Suprapubic skin (tissue), 4 donors: ENCODE measurements around the gene ABCC8. TPM values are rescaled to one million over a fixed set of nuclear protein-coding genes. Genes with fewer than 3 reads are reported as not detected.

Source experiments
- DNase-seq, 2 donors: peaks; one replicate each; pipeline ENCODE4 v3.0.0-alpha.2; 2019; ENCODE audit warnings: low spot score in 2 of 2
- H3K27ac ChIP-seq: fragments of 200-600 bp; sonication (generic); one replicate; pipeline ENCODE4 v1.5.1; 2019
- H3K27me3 ChIP-seq: fragments of 200-600 bp; sonication (generic); one replicate; pipeline ENCODE4 v1.5.1; 2019
- H3K36me3 ChIP-seq: fragments of 200-600 bp; sonication (generic); one replicate; pipeline ENCODE4 v1.5.1; 2019
- H3K4me1 ChIP-seq: fragments of 200-600 bp; sonication (generic); one replicate; pipeline ENCODE4 v1.5.1; 2019
- H3K4me3 ChIP-seq: fragments of 200-600 bp; sonication (generic); one replicate; pipeline ENCODE4 v1.5.1; 2019; ENCODE audit warnings: mild to moderate bottlenecking
- H3K9me3 ChIP-seq: fragments of 200-600 bp; sonication (generic); one replicate; pipeline ENCODE4 v1.5.1; 2019
- EP300 ChIP-seq: sonication (generic); formaldehyde crosslinking; IDR thresholded peaks from one replicate; pipeline ENCODE4 v1.6.1; 2017; ENCODE audit warnings: antibody characterized with exemption
- POLR2A ChIP-seq, 2 donors: fragments of 450-650 bp; IDR thresholded peaks; one replicate each; pipeline ENCODE4 v1.6.1; 2017; ENCODE audit warnings: antibody characterized with exemption in 2 of 2, mild to moderate bottlenecking in 2 of 2, moderate library complexity in 2 of 2
- POLR2AphosphoS5 ChIP-seq, 3 donors: sonication (generic); formaldehyde crosslinking; IDR thresholded peaks; one replicate each; pipeline ENCODE4 v1.6.1; 2017; ENCODE audit warnings: antibody characterized with exemption in 3 of 3
- WGBS: methylation state at CpG from one replicate; pipeline ENCODE4 v1.1.5; 2018; 5-methylcytosine and 5-hydroxymethylcytosine counted together
- total RNA-seq, 4 donors: library from RNA; depleted of rRNA; stranded (reverse); fragments of >200 nt; gene quantifications; one replicate each; pipeline ENCODE4 v1.1.0, GENCODE V29; 2016
- TF ChIP-seq, protein P1 (sequence below), 2 donors: fragments of 200-600 bp in 1 of 2; fragments of 450-650 bp in 1 of 2; sonication (generic) in 1 of 2; IDR thresholded peaks; one replicate each; pipeline ENCODE4 v1.5.1; 2016 to 2019; ENCODE audit warnings: antibody characterized with exemption in 2 of 2, mild to moderate bottlenecking in 1 of 2, moderate library complexity in 1 of 2

ABCC8 gene
- total RNA-seq, 4 donors from 2014 or later: 0.42 TPM; not detected in 3

DNA sequence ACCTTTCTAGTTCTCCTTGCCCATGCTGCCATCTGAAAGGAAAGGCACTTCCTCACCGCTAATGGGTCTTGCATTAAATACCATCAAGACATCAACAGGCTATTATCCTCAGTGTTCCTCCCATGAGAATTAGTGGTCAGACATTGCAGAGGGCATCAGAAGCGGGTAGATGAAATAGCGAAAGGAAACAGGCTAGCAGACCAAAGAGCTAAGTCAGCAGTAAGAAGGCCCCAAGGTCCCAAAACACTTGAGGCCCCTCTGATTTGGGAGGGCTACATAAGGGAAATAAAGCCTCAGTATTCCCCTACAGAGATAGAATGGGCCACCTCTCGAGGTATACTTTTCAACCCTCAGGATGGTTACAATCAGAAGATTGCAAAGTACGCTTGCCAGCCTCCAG, 101.1 kb downstream of the ABCC8 start:
- TF ChIP-seq EP300: no peak
- TF ChIP-seq POLR2A (IDR thresholded peaks at IDR 0.05): no peak
- H3K27me3 ChIP-seq: no peaks in the 10 kb centered on the region
- no peak overlapping the region for H3K27ac ChIP-seq
- H3K36me3 ChIP-seq: peaks cover 33% of the 10 kb centered on the region
- 89% methylated on average over 5 of the region's 5 CpGs for WGBS
- H3K4me1 ChIP-seq: no peaks in the 10 kb centered on the region
- peaks cover 25% of the 10 kb centered on the region for H3K9me3 ChIP-seq
- no peak overlapping the region for H3K4me3 ChIP-seq
- no peak for DNase-seq

DNA sequence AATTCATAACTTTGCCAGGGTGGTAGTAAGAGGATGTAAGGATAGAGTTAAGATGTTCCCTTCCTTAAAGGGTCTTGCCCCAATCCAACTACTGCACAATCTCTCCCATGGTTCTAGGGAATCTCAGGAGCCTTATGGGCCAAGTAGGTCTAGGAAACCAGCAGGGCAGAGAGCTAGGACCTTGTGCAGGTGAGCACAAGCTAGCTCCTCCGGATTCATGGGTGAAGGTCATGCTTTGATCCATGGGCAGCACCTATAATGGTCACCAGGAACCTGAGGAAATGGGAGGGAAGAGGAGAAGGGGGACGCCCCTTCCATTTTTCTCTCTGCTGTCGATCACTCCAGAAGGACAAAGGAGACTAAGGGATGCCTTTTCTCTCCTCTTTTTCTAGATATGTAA, 105.0 kb downstream of the ABCC8 start:
- Histone ChIP-seq H3K27me3 (no peaks in the 10 kb centered on the region), H3K36me3 (peaks cover 54% of the 10 kb centered on the region), H3K9me3 (peaks cover 42% of the 10 kb centered on the region), H3K4me3 (no peak overlapping the region), H3K4me1 (no peaks in the 10 kb centered on the region), H3K27ac (no peak overlapping the region)
- WGBS: 57% methylated on average over 3 of the region's 3 CpGs
- TF ChIP-seq, protein P1, sequence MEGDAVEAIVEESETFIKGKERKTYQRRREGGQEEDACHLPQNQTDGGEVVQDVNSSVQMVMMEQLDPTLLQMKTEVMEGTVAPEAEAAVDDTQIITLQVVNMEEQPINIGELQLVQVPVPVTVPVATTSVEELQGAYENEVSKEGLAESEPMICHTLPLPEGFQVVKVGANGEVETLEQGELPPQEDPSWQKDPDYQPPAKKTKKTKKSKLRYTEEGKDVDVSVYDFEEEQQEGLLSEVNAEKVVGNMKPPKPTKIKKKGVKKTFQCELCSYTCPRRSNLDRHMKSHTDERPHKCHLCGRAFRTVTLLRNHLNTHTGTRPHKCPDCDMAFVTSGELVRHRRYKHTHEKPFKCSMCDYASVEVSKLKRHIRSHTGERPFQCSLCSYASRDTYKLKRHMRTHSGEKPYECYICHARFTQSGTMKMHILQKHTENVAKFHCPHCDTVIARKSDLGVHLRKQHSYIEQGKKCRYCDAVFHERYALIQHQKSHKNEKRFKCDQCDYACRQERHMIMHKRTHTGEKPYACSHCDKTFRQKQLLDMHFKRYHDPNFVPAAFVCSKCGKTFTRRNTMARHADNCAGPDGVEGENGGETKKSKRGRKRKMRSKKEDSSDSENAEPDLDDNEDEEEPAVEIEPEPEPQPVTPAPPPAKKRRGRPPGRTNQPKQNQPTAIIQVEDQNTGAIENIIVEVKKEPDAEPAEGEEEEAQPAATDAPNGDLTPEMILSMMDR (IDR thresholded peaks at IDR 0.05): no peak
- TF ChIP-seq POLR2AphosphoS5 (IDR thresholded peaks at IDR 0.05) (no peak), EP300 (no peak), POLR2A (IDR thresholded peaks at IDR 0.05) (no peak)
- no peak for DNase-seq

DNA sequence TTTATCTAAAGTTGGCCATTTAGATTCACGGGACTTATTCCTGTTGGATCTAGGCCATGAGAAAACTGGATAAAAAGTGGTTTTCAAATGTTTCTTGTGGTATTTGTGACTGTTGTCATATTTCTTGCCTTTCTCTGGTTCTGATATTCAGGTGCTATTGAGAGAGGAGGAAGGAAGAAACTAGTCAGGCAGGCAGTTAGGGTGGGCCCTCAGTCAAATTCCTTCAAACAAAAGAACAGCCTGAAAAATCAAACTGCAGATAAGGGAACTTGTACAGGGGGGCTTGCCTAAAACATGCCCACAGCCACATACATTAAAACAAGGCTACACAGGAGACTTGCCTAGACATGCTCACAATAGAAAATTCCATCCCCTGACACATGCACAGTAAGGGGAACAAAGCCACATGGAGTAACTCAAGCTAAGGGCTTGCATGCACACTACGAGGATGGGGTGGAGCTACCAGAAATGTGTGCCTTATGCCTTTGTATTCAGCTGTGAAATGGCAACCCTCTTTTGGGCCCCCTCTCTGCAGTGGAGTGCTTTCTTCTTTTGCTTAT, 106.9 kb downstream of the ABCC8 start:
- no peaks in the 10 kb centered on the region for H3K27me3 ChIP-seq
- 83% methylated on average over 2 of the region's 2 CpGs for WGBS
- TF ChIP-seq POLR2A (IDR thresholded peaks at IDR 0.05) (no peak), POLR2AphosphoS5 (IDR thresholded peaks at IDR 0.05) (no peak), EP300 (no peak)
- TF ChIP-seq, protein P1 (IDR thresholded peaks at IDR 0.05): no peak
- H3K27ac ChIP-seq: no peak overlapping the region
- H3K36me3 ChIP-seq: peaks cover 49% of the 10 kb centered on the region
- peaks cover 42% of the 10 kb centered on the region for H3K9me3 ChIP-seq
- no peaks in the 10 kb centered on the region for H3K4me1 ChIP-seq
- H3K4me3 ChIP-seq: no peak overlapping the region
- no peak for DNase-seq

DNA sequence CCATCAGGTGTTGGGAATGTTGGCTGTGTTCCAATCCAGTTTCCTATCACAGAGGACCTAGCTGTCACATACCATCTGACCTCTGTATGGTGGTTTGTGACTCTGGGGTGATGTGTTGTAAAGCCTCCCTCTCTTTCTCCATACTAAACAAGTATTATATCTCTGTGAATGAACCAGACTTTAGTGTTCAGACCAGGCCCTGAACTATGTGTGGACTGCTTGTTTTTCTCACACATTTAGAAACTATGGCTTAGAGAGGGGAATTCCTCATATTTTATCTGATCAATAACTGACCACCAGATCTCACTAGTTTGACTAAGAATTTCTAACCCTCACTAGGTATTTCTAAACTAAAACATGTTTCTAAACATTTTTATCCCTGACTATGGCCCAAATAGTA, 107.6 kb downstream of the ABCC8 start:
- DNase-seq: no peak
- Histone ChIP-seq H3K27ac (no peak overlapping the region), H3K4me1 (no peaks in the 10 kb centered on the region), H3K27me3 (no peaks in the 10 kb centered on the region), H3K4me3 (no peak overlapping the region), H3K36me3 (peaks cover 48% of the 10 kb centered on the region), H3K9me3 (peaks cover 42% of the 10 kb centered on the region)
- TF ChIP-seq POLR2A (IDR thresholded peaks at IDR 0.05): no peak
- TF ChIP-seq, protein P1 (IDR thresholded peaks at IDR 0.05): no peak

DNA sequence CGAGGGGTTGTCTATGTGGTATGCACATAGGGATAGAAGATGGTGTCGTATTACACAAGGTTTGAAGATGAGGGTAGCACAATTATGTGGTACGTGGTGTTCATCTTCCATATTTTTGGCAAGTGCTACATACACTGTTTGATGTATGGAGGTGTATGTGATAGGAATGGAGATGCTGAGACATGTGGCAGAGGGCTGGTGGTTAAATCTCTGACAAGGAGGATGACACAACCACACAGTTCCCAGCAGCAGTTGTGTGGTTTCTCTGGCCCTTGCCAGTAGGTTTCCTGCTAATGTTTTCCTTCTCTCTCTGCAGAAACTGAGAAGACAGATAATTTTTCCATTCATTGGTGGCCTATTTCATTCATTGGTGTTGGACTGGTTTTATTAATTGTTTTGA, 108.1 kb downstream of the ABCC8 start:
- 90% methylated on average over 3 of the region's 3 CpGs for WGBS
- no peak for TF ChIP-seq POLR2A (IDR thresholded peaks at IDR 0.05)
- TF ChIP-seq, protein P1 (IDR thresholded peaks at IDR 0.05): no peak
- no peak for TF ChIP-seq EP300
- no peak for TF ChIP-seq POLR2AphosphoS5 (IDR thresholded peaks at IDR 0.05)
- DNase-seq: no peak
- H3K4me3 ChIP-seq: no peak overlapping the region
- no peak overlapping the region for H3K27ac ChIP-seq
- H3K9me3 ChIP-seq: peaks cover 40% of the 10 kb centered on the region
- H3K36me3 ChIP-seq: peaks cover 45% of the 10 kb centered on the region
- no peaks in the 10 kb centered on the region for H3K4me1 ChIP-seq
- no peaks in the 10 kb centered on the region for H3K27me3 ChIP-seq

DNA sequence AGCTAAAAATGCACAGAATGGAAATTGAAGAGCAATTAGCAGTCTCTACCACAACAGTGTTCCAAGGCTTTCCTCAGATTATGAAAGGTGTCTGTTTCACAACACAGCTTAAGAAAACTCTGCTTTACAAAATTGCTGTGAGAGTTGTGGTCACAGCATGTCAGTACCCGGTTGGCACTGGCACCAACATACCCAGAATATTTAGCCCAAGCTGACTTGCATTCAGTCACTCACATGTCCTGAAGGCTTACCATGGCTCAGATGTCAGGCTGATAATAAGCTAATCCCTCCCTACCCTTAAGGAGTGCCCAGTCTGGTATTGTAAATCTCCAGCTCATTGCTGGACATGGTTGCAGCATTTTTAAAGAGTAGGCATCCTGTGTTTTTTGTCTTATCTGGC, 110.2 kb downstream of the ABCC8 start:
- Histone ChIP-seq H3K27ac (no peak overlapping the region), H3K4me1 (no peaks in the 10 kb centered on the region), H3K4me3 (no peak overlapping the region), H3K27me3 (no peaks in the 10 kb centered on the region), H3K9me3 (peaks cover 25% of the 10 kb centered on the region), H3K36me3 (peaks cover 25% of the 10 kb centered on the region)
- DNase-seq: no peak
- TF ChIP-seq POLR2A (IDR thresholded peaks at IDR 0.05) (no peak), EP300 (no peak), POLR2AphosphoS5 (IDR thresholded peaks at IDR 0.05) (no peak)
- TF ChIP-seq, protein P1 (IDR thresholded peaks at IDR 0.05): no peak
- 63% methylated on average over 1 of the region's 1 CpG for WGBS
